ENCODE results near the gene MEX3D. TPM values are rescaled to one million over a fixed set of nuclear protein-coding genes. Genes with fewer than 3 reads are reported as not detected.

The MEX3D gene
- total RNA-seq, 1 donor from 2014 or later = 134 TPM

GRCh38 chr19:1612114-1613086 lies 44.3 kb upstream of the MEX3D start:
- no peak for DNase-seq (ENCODE audit: low read depth)
- TF ChIP-seq CTCF (conservative IDR thresholded peaks at IDR 0.05; ENCODE audit: low read depth, low read length) = no peak
- H3K4me3 ChIP-seq (ENCODE audit: low read depth, low read length) = no peak overlapping the region

GRCh38 chr19:1611353-1611752 lies 43.2 kb upstream of the MEX3D start:
- H3K4me3 ChIP-seq (ENCODE audit: low read depth, low read length) = no peak overlapping the region
- no peak for DNase-seq (ENCODE audit: low read depth)
- TF ChIP-seq CTCF (conservative IDR thresholded peaks at IDR 0.05; ENCODE audit: low read depth, low read length) = no peak

- no peak for TF ChIP-seq CTCF (conservative IDR thresholded peaks at IDR 0.05; ENCODE audit: low read depth, low read length)
- H3K4me3 ChIP-seq (ENCODE audit: low read depth, low read length) = no peak overlapping the region
- DNase-seq (ENCODE audit: low read depth) = no peak
These were observed 42.5 kb upstream of the MEX3D start for GRCh38 chr19:1610579-1610978.

GRCh38 chr19:1609680-1610474 lies 41.8 kb upstream of the MEX3D start:
- DNase-seq (ENCODE audit: low read depth) = no peak

GRCh38 chr19:1609103-1609396 lies 40.9 kb upstream of the MEX3D start:
- TF ChIP-seq CTCF (conservative IDR thresholded peaks at IDR 0.05; ENCODE audit: low read depth, low read length) = no peak
- DNase-seq (ENCODE audit: low read depth) = no peak
- no peak overlapping the region for H3K4me3 ChIP-seq (ENCODE audit: low read depth, low read length)

More at GRCh38 chr19:1609680-1610474, 41.8 kb upstream of the MEX3D start:
- no peak overlapping the region for H3K4me3 ChIP-seq (ENCODE audit: low read depth, low read length)
- no peak for TF ChIP-seq CTCF (conservative IDR thresholded peaks at IDR 0.05; ENCODE audit: low read depth, low read length)

- no peak for TF ChIP-seq CTCF (conservative IDR thresholded peaks at IDR 0.05; ENCODE audit: low read depth, low read length)
- no peak overlapping the region for H3K4me3 ChIP-seq (ENCODE audit: low read depth, low read length)
- no peak for DNase-seq (ENCODE audit: low read depth)
These were observed 40.4 kb upstream of the MEX3D start for GRCh38 chr19:1608359-1609102.

Measured in epithelial cell of proximal tubule (primary cell).